Muscle layer of colon (tissue), 2 donors: ENCODE results near the gene SNX1.
"Not testable (repeated sequence)": the region's sequence is repeated elsewhere in the genome, so short reads cannot be mapped to it uniquely, and the experiment has no call there.

ENCODE experiments used
- H3K27ac ChIP-seq: one replicate; pipeline ENCODE4 v1.7.0; 2013; ENCODE audit warnings: low read depth, mild to moderate bottlenecking, low read length, moderate library complexity
- H3K27me3 ChIP-seq, 2 donors: one replicate each; pipeline ENCODE4 v1.7.0; 2013; ENCODE audit warnings: low read length in 2 of 2, mild to moderate bottlenecking in 2 of 2; ENCODE audit not compliant: insufficient read depth in 2 of 2, control insufficient read depth in 1 of 2
- H3K36me3 ChIP-seq: one replicate; pipeline ENCODE4 v1.7.0; 2013; ENCODE audit warnings: mild to moderate bottlenecking, low read length; ENCODE audit not compliant: insufficient read depth
- H3K4me1 ChIP-seq: one replicate; pipeline ENCODE4 v1.7.0; 2013; ENCODE audit warnings: mild to moderate bottlenecking, low read length; ENCODE audit not compliant: insufficient read depth
- H3K4me3 ChIP-seq, 2 donors: one replicate each; pipeline ENCODE4 v1.7.0; 2013; ENCODE audit warnings: low read length in 2 of 2, low read depth in 1 of 2, mild to moderate bottlenecking in 1 of 2, moderate library complexity in 1 of 2
- H3K9ac ChIP-seq: one replicate; pipeline ENCODE4 v1.7.0; 2013; ENCODE audit warnings: low read length
- H3K9me3 ChIP-seq: one replicate; pipeline ENCODE4 v1.7.0; 2013; ENCODE audit warnings: mild to moderate bottlenecking, low read length
- donor health status: abdominal sarcoma.
- donor health status: Adenocarcinoma of cecum.

The SNX1 gene

DNA sequence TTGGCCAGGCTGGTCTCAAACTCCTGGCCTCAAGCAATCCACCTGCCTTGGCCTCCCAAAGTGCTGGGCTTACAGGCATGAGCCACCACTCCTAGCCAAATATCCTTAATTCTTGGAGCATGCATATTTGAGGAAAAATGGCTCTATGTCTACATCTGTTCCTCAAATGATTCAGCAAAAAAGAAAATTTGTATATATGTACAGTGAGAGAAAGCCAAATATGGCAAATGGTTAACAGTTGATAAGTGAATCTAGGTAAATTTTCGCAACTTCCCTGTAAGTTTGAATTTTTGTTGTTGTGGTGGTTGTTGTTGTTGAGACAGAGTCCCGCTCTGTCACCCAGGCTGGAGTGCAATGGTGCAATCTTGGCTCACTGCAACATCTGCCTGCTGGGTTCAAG lies 36.7 kb upstream of the SNX1 start:
- not testable (repeated sequence) for H3K4me3 ChIP-seq, H3K4me1 ChIP-seq, H3K27ac ChIP-seq, H3K9me3 ChIP-seq, H3K36me3 ChIP-seq, H3K27me3 ChIP-seq, H3K9ac ChIP-seq

DNA sequence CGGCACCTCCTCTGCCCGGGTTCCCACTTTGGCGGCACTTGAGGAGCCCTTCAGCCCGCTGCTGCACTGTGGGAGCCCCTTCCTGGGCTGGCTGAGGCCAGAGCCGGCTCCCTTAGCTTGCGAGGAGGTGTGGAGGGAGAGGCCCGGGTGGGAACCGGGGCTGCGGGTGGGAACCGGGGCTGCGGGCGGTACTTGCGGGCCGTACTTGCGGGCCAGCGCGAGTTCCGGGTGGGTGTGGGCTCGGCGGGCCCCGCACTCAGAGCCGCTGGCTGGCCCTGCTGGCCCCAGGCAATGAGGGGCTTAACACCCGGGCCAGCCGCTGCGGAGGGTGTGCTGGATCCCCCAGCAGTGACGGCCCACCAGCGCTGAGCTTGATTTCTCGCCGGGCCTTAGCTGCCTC lies 35.1 kb upstream of the SNX1 start:
- Histone ChIP-seq H3K4me3 (no peak overlapping the region), H3K27me3 (no peaks in the 10 kb centered on the region), H3K27ac (no peak overlapping the region), H3K9ac (no peak overlapping the region), H3K4me1 (no peaks in the 10 kb centered on the region), H3K36me3 (no peaks in the 10 kb centered on the region), H3K9me3 (no peaks in the 10 kb centered on the region)

DNA sequence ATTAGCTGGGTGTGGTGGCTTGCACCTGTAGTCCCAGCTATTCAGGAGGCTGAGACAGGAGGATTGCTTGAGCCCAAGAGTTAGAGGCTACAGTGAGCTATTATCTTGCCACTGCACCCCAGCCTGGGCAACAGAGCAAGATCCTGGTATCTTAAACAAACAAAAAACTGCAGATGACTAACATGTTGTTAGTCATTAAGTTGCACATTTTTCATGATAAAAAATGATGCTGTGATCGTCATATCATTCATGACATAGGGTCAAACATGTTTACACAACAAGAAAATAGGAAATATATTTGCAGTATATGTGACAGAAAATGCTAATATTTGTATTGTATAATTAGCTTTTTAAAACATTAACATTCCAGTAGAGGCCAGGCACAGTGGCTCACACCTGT lies 29.3 kb upstream of the SNX1 start:
- Histone ChIP-seq H3K4me1 (peaks cover 23% of the 10 kb centered on the region), H3K9ac (no peak overlapping the region), H3K4me3 (no peak overlapping the region), H3K36me3 (no peaks in the 10 kb centered on the region), H3K27ac (no peak overlapping the region), H3K27me3 (no peaks in the 10 kb centered on the region), H3K9me3 (no peaks in the 10 kb centered on the region)

DNA sequence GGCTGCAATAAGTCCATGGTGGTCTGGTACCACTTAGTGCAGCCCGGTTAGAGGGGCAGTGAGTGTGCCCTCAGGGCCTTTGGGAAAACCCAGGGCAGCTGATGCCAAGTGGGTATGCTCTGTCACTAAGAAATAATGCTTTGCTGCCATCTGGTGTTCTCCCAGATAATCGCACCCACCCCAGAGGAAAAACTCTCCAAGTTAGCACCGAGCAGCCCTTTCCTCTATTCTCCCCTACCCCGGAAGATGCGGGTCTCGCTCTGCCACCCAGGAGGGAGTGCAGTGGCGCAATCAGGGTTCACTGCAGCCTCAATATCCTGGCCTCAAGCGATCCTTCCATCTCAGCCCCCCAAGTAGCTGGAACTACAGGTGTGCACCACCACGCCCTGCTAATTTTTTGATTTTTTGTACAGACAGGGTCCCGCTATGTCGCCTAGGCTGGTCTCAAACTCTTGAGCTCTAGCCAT lies 28.2 kb upstream of the SNX1 start:
- Histone ChIP-seq H3K4me1 (peaks cover 26% of the 10 kb centered on the region), H3K27me3 (no peaks in the 10 kb centered on the region), H3K27ac (no peak overlapping the region), H3K4me3 (no peak overlapping the region), H3K36me3 (peaks cover 9% of the 10 kb centered on the region), H3K9me3 (no peaks in the 10 kb centered on the region), H3K9ac (no peak overlapping the region)

DNA sequence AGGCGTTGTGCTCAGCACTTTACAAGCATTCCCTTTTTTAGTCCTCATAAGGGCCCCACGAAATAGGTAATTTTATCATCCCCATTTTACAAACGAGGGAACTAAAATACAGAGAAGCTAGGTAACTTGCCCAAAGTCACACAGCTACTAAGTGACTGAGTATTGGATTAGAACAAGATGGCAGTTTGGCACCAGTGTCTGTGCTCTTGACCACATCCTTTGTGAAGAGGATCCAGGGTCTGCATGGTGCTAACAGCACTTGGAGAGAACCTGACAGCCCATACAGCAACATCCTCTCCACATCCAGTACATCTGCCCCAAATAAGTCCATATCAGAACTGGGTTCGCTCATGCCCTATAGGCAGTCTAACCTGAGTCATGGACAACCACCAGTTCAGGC lies 27.6 kb upstream of the SNX1 start:
- peaks cover 26% of the 10 kb centered on the region for H3K4me1 ChIP-seq
- H3K9ac ChIP-seq, result no peak overlapping the region
- no peaks in the 10 kb centered on the region for H3K27me3 ChIP-seq
- peaks cover 9% of the 10 kb centered on the region for H3K36me3 ChIP-seq
- no peak overlapping the region for H3K27ac ChIP-seq
- no peak overlapping the region for H3K4me3 ChIP-seq
- no peaks in the 10 kb centered on the region for H3K9me3 ChIP-seq

DNA sequence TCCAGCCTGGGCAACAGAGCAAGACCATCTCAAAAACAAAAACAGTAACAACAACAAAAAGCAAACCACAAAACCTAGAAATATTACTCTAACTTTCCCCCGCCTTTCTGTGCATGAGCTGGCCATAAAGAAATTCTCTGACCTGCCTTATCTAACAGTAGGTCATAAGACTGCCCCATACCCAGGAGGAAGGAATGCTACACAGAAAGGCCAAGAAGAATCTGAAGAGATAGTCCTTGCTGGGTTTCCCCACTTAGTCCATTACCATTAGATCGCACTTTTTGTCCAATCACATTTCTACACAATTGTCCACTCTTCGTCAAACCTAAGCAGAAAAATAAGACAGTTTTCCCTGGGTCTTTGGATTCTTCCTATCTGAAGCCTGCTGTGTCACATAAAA lies 25.7 kb upstream of the SNX1 start:
- no peak overlapping the region for H3K27ac ChIP-seq
- H3K36me3 ChIP-seq, result peaks cover 9% of the 10 kb centered on the region
- H3K4me3 ChIP-seq, result no peak overlapping the region
- H3K9ac ChIP-seq, result no peak overlapping the region
- no peaks in the 10 kb centered on the region for H3K27me3 ChIP-seq
- no peaks in the 10 kb centered on the region for H3K9me3 ChIP-seq
- peaks cover 26% of the 10 kb centered on the region for H3K4me1 ChIP-seq

DNA sequence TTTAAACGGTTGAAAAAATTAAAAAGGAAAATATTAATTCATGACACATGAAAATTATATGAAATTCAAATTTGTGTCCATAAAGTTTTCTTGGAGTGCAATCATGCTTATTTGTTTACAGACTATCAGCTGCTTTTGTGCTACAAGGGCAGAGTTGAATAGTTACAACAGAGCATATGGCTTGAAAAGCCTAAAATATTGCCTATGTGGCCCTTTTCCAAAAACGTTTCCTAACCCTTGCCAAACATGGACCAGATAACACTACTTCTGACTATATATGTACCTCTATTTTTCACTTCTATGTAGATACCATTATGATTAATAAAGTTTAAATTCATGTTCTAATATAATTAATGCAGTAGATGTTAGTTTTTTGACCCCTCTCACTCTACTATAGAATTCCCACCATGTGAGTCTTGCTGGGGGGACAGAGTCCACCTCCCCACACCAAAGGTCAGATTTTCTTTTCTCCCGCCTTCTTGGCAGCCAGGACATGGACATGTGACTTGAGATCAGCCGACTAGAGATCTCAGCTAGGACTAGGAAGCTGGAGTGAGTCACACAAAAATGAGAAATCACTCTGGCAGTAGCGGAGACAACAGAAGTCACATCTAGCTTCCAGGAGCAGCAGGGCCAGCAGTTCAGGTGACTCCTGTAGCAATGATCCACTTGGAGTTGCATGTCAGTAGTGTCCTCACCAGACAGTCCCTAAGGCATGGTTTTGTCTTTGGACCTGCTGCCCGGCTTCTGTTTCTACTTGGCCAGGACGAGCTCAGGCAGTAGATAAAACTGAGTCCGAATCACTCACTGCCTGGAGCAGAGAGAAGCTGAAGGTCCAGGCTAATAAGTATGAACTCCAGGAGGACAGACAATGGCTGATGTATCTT lies 24.6 kb upstream of the SNX1 start:
- Histone ChIP-seq H3K9me3 (no peaks in the 10 kb centered on the region), H3K4me1 (peaks cover 26% of the 10 kb centered on the region), H3K4me3 (no peak overlapping the region), H3K9ac (no peak overlapping the region), H3K27ac (no peak overlapping the region), H3K27me3 (no peaks in the 10 kb centered on the region), H3K36me3 (peaks cover 9% of the 10 kb centered on the region)

DNA sequence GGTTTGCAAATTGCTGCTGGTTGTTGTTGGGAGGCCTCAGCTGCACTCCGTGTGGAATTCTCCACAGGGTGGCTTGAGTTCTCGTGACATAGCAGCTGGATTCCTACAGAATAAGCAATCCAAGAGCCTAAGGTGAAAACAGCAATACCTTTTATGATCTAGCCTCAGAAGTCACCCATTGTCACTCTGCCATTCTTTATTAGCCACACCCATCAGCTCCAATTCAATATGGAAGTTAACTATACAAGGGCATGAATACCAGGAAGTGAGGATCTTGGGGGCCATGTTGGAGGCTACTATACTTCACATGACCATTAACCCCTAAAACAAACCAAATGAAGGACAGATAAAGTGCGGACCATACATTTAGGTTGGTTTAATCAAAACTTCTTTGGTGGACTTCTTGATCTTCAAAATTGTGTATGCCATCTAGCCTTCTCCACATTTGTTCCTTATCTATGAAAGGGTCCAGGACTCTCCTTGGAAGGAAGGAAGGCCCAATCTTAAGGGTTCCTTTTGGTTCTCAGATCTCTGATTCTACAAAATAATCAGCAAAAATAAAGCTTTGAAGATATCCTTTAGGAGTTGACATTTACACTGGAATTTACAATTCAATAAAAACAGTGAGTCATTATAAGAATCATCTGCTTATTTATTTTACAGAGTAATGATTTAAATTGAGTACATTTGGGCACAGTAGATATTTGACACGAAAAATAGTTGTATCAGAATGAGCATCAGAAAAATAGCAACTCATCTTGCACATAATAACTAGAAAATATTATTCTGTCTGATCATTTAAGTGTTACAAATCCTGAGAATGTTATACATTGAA lies 23.6 kb upstream of the SNX1 start:
- peaks cover 26% of the 10 kb centered on the region for H3K4me1 ChIP-seq
- H3K27ac ChIP-seq, result no peak overlapping the region
- H3K9me3 ChIP-seq, result no peaks in the 10 kb centered on the region
- H3K9ac ChIP-seq, result no peak overlapping the region
- H3K27me3 ChIP-seq, result no peaks in the 10 kb centered on the region
- no peak overlapping the region for H3K4me3 ChIP-seq
- peaks cover 9% of the 10 kb centered on the region for H3K36me3 ChIP-seq

DNA sequence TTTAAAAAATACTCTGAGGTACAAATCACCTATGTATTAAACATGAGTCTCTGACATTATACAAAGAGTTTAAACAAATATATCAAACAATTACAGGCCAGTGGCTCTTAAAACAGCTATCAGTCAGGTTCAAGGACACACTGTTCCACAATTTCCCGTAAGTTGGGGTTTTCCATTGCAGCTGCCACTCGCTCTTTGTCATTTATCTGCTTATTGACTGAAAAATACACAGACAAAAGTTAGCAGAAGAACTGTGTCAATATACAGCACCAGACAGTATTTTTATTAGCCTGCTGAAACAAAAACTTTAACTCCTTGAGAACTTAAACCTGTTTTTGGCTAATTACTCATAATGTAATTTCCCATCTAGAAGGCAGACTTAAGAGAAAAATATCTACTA lies 23.0 kb upstream of the SNX1 start:
- peaks cover 21% of the 10 kb centered on the region for H3K4me1 ChIP-seq
- no peaks in the 10 kb centered on the region for H3K9me3 ChIP-seq
- H3K27ac ChIP-seq, result no peak overlapping the region
- H3K4me3 ChIP-seq, result no peak overlapping the region
- H3K9ac ChIP-seq, result no peak overlapping the region
- H3K27me3 ChIP-seq, result no peaks in the 10 kb centered on the region
- peaks cover 9% of the 10 kb centered on the region for H3K36me3 ChIP-seq

DNA sequence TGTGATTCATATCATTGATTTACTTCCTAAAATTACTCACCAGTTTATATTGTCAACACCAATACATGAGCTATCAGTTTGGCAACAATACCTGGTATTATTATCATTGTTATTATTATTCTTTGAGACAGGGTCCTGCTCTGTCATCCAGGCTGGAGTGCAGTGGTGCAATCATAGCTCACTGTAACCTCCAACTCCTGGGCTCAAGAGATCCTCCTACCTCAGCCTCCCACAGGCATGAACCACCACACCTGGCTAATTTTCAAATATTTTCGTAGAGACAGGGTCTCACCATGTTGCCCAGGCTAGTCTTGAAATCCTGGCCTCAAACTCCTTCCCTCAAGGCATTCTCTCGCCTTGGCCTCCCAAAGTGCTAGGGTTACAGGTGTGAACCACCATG lies 22.3 kb upstream of the SNX1 start:
- H3K4me1 ChIP-seq, result peaks cover 20% of the 10 kb centered on the region
- not testable (repeated sequence) for H3K9ac ChIP-seq, H3K9me3 ChIP-seq, H3K27ac ChIP-seq, H3K36me3 ChIP-seq, H3K27me3 ChIP-seq, H3K4me3 ChIP-seq

DNA sequence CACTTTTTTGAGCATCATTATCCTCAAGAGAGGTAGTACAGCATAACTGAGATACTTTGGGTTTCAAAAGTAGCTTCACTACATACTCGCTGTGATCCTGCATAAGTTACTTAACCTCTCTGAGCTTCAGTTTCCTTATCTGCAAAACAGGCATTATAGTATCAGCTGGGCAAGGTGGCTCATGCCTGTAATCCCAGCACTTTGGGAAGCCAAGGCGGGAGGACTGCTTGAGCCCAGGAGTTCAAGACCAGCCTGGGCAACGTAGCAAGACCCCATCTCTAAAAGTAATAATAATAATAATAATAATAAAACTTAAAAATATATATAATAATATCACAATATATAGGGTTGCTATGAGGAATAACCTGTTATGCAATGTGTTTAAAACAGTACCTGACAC lies 13.0 kb upstream of the SNX1 start:
- Histone ChIP-seq H3K36me3 (peaks cover 13% of the 10 kb centered on the region), H3K9me3 (no peaks in the 10 kb centered on the region), H3K4me1 (no peaks in the 10 kb centered on the region), H3K9ac (no peak overlapping the region), H3K27ac (no peak overlapping the region), H3K27me3 (no peaks in the 10 kb centered on the region), H3K4me3 (no peak overlapping the region)
